K562 (cell line): ENCODE measurements around the gene KAT2B. TPM values are rescaled to one million over a fixed set of nuclear protein-coding genes. Genes with fewer than 3 reads are reported as not detected.

ENCODE experiments used
- MEIS2 ChIP-seq: fragments of 450-650 bp; IDR thresholded peaks from 2 replicates; pipeline ENCODE4 v1.6.1; 2014; ENCODE audit warnings: mild to moderate bottlenecking; ENCODE audit not compliant: partially characterized antibody
- MTA3 ChIP-seq: fragments of 450-650 bp; formaldehyde crosslinking; IDR thresholded peaks from 2 replicates; pipeline ENCODE4 v1.6.1; 2017; ENCODE audit warnings: mild to moderate bottlenecking, borderline replicate concordance
- PHB ChIP-seq: fragments of 250-450 bp; sonication (Bioruptor Pico); IDR thresholded peaks from 2 replicates; pipeline ENCODE4 v1.5.0; 2021
- SOX6 ChIP-seq: fragments of 450-650 bp; IDR thresholded peaks from 2 replicates; pipeline ENCODE4 v1.6.1; 2014; ENCODE audit warnings: mild to moderate bottlenecking
- TEAD2 ChIP-seq: fragments of 450-650 bp; IDR thresholded peaks from 2 replicates; pipeline ENCODE4 v1.6.1; 2016; ENCODE audit warnings: missing genetic modification characterization, control low read depth, missing compliant biosample characterization
- THRB ChIP-seq: fragments of 450-650 bp; formaldehyde crosslinking; conservative IDR thresholded peaks from 2 replicates; pipeline ENCODE4 v1.4.0; 2022; ENCODE audit warnings: mild to moderate bottlenecking, missing genetic modification characterization
- ZNF586 ChIP-seq: fragments of 450-650 bp; formaldehyde crosslinking; conservative IDR thresholded peaks from 2 replicates; pipeline ENCODE4 v1.4.0; 2020; ENCODE audit warnings: mild to moderate bottlenecking, moderate library complexity
- ZNF668 ChIP-seq: fragments of 250-450 bp; sonication (Bioruptor Pico); IDR thresholded peaks from 2 replicates; pipeline ENCODE4 v1.8.0; 2022; ENCODE audit warnings: mild to moderate bottlenecking, inconsistent platforms
- polyA plus RNA-seq, 8 experiments: library from polyadenylated mRNA; depleted of rRNA in 4 of 8; stranded (reverse) in 5 of 8; unstranded in 3 of 8; fragments of >200 nt; fragmentation: Nextera tagmentation in 2 of 8; fragmentation: Illumina TruSeq in 1 of 8; extraction: Ambion mirVana in 2 of 8; extraction: Trizol in 1 of 8; gene quantifications; 2 replicates each; pipeline versions ENCODE4 v1.2.1 to v1.2.3, GENCODE V29; 2011 to 2014; ENCODE audit warnings: inconsistent platforms in 1 of 8, missing spikeins in 1 of 8
- total RNA-seq, 7 experiments: library from RNA; depleted of rRNA in 6 of 7; stranded (reverse); fragments of >200 nt in 6 of 7; fragmentation: Illumina TruSeq in 2 of 7; extraction: Trizol in 2 of 7; gene quantifications; 2 replicates each; pipeline versions ENCODE4 v1.2.1 to v1.2.3, GENCODE V29; 2011 to 2021; ENCODE audit warnings: low replicate concordance in 1 of 7
- TF ChIP-seq, protein P1 (sequence below): fragments of 450-650 bp; IDR thresholded peaks from 2 replicates; pipeline ENCODE4 v1.6.1; 2016; ENCODE audit warnings: mild to moderate bottlenecking, moderate library complexity
- TF ChIP-seq, protein P2 (sequence below): fragments of 450-650 bp; IDR thresholded peaks from 2 replicates; pipeline ENCODE4 v1.6.1; 2016
- TF ChIP-seq, protein P3 (sequence below): sonication (generic); formaldehyde crosslinking; IDR thresholded peaks from 2 replicates; pipeline ENCODE4 v1.8.1; 2022; ENCODE audit warnings: missing genetic modification reagents

KAT2B gene
- total and polyA plus RNA-seq, 9 of the 15 experiments (the other 6 are each of a cell fraction or from before 2014, with no cell fraction given): 3.3 to 14.9 (median 12.2) TPM

DNA sequence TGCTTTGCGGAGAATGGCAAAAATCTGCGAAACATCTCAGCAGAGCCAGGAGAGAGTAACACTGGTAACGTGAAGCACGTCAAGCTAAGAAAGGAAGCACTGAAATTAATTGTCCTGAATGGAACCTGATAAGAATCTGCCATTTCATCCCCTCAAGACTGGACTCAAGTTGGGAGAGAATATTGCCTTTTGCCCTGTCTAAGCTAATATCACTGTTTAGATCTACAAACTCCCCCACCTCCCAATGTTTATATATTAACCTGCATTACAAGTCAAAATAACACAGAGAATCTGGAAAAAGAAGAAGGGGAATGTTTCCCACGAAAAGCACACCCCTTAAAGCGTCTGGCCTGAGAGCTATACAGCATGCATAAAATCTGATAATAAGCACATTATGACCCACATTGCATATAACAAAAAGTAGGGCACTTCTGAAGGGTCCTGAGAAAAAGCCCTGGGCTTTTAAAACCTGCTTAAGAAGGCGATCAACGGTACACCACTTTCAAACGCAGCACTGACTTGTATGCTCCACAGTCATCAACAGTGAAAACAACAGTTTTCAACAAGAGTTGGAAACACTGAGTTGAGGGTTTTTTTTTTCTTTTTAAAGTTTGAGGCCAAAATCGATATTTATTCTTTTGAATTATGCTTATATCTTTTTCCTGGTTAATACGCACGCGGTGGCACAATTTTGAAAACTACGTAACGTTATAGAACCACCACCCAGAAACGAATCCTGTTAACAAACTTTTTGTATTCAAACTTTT is 1.4 kb upstream of the KAT2B start (continued):
- TF ChIP-seq SOX6 (peak; percentile 77; the same call in 1 of the 2 replicates), ZNF586 (CRISPR knock-in tag) (no peak), TEAD2 (tag) (no peak), MTA3 (peak; percentile 53), PHB (CRISPR knock-in tag) (no peak), MEIS2 (peak; percentile 64), ZNF668 (CRISPR knock-in tag) (no peak), THRB (CRISPR knock-in tag) (no peak)
- TF ChIP-seq, protein P1, sequence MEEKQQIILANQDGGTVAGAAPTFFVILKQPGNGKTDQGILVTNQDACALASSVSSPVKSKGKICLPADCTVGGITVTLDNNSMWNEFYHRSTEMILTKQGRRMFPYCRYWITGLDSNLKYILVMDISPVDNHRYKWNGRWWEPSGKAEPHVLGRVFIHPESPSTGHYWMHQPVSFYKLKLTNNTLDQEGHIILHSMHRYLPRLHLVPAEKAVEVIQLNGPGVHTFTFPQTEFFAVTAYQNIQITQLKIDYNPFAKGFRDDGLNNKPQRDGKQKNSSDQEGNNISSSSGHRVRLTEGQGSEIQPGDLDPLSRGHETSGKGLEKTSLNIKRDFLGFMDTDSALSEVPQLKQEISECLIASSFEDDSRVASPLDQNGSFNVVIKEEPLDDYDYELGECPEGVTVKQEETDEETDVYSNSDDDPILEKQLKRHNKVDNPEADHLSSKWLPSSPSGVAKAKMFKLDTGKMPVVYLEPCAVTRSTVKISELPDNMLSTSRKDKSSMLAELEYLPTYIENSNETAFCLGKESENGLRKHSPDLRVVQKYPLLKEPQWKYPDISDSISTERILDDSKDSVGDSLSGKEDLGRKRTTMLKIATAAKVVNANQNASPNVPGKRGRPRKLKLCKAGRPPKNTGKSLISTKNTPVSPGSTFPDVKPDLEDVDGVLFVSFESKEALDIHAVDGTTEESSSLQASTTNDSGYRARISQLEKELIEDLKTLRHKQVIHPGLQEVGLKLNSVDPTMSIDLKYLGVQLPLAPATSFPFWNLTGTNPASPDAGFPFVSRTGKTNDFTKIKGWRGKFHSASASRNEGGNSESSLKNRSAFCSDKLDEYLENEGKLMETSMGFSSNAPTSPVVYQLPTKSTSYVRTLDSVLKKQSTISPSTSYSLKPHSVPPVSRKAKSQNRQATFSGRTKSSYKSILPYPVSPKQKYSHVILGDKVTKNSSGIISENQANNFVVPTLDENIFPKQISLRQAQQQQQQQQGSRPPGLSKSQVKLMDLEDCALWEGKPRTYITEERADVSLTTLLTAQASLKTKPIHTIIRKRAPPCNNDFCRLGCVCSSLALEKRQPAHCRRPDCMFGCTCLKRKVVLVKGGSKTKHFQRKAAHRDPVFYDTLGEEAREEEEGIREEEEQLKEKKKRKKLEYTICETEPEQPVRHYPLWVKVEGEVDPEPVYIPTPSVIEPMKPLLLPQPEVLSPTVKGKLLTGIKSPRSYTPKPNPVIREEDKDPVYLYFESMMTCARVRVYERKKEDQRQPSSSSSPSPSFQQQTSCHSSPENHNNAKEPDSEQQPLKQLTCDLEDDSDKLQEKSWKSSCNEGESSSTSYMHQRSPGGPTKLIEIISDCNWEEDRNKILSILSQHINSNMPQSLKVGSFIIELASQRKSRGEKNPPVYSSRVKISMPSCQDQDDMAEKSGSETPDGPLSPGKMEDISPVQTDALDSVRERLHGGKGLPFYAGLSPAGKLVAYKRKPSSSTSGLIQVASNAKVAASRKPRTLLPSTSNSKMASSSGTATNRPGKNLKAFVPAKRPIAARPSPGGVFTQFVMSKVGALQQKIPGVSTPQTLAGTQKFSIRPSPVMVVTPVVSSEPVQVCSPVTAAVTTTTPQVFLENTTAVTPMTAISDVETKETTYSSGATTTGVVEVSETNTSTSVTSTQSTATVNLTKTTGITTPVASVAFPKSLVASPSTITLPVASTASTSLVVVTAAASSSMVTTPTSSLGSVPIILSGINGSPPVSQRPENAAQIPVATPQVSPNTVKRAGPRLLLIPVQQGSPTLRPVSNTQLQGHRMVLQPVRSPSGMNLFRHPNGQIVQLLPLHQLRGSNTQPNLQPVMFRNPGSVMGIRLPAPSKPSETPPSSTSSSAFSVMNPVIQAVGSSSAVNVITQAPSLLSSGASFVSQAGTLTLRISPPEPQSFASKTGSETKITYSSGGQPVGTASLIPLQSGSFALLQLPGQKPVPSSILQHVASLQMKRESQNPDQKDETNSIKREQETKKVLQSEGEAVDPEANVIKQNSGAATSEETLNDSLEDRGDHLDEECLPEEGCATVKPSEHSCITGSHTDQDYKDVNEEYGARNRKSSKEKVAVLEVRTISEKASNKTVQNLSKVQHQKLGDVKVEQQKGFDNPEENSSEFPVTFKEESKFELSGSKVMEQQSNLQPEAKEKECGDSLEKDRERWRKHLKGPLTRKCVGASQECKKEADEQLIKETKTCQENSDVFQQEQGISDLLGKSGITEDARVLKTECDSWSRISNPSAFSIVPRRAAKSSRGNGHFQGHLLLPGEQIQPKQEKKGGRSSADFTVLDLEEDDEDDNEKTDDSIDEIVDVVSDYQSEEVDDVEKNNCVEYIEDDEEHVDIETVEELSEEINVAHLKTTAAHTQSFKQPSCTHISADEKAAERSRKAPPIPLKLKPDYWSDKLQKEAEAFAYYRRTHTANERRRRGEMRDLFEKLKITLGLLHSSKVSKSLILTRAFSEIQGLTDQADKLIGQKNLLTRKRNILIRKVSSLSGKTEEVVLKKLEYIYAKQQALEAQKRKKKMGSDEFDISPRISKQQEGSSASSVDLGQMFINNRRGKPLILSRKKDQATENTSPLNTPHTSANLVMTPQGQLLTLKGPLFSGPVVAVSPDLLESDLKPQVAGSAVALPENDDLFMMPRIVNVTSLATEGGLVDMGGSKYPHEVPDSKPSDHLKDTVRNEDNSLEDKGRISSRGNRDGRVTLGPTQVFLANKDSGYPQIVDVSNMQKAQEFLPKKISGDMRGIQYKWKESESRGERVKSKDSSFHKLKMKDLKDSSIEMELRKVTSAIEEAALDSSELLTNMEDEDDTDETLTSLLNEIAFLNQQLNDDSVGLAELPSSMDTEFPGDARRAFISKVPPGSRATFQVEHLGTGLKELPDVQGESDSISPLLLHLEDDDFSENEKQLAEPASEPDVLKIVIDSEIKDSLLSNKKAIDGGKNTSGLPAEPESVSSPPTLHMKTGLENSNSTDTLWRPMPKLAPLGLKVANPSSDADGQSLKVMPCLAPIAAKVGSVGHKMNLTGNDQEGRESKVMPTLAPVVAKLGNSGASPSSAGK: 0 out of 2 replicates have a peak, but pooled peaks have one; percentile 13
- TF ChIP-seq, protein P2, sequence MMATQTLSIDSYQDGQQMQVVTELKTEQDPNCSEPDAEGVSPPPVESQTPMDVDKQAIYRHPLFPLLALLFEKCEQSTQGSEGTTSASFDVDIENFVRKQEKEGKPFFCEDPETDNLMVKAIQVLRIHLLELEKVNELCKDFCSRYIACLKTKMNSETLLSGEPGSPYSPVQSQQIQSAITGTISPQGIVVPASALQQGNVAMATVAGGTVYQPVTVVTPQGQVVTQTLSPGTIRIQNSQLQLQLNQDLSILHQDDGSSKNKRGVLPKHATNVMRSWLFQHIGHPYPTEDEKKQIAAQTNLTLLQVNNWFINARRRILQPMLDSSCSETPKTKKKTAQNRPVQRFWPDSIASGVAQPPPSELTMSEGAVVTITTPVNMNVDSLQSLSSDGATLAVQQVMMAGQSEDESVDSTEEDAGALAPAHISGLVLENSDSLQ: peak; percentile 50
- TF ChIP-seq, protein P3, sequence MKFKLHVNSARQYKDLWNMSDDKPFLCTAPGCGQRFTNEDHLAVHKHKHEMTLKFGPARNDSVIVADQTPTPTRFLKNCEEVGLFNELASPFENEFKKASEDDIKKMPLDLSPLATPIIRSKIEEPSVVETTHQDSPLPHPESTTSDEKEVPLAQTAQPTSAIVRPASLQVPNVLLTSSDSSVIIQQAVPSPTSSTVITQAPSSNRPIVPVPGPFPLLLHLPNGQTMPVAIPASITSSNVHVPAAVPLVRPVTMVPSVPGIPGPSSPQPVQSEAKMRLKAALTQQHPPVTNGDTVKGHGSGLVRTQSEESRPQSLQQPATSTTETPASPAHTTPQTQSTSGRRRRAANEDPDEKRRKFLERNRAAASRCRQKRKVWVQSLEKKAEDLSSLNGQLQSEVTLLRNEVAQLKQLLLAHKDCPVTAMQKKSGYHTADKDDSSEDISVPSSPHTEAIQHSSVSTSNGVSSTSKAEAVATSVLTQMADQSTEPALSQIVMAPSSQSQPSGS (CRISPR knock-in tag): no peak
